ENCODE measurements around the gene CHPT1. TPM values are rescaled to one million over a fixed set of nuclear protein-coding genes. Genes with fewer than 3 reads are reported as not detected.
A peak's percentile ranks its signal among the peaks of the same experiment; 100 is the strongest.

Gene CHPT1
- total RNA-seq, 2 donors from 2014 or later, result 3.9 to 14.8 TPM

GRCh38 chr12:101764051-101764792, 66.8 kb downstream of the CHPT1 start:
- H3K9me3 Mint-ChIP-seq, result no peaks in the 10 kb centered on the region
- no peaks in the 10 kb centered on the region for H3K36me3 Mint-ChIP-seq
- H3K27ac Mint-ChIP-seq, result no peak overlapping the region
- ATAC-seq (no peak), DNase-seq (ENCODE audit: low spot score in 2 of 2) (no peak)

GRCh38 chr12:101767537-101767936, 70.1 kb downstream of the CHPT1 start:
- Mint-ChIP-seq H3K27ac (peak overlapping the region in 1 of 2 donors; percentile 25), H3K36me3 (peaks cover 0 to 6% of the 10 kb centered on the region in 2 donors), H3K9me3 (no peaks in the 10 kb centered on the region)
- ATAC-seq, result no peak
- no peak for DNase-seq (ENCODE audit: low spot score in 2 of 2)

- no peak overlapping the region for H3K27ac Mint-ChIP-seq
- no peak for DNase-seq (ENCODE audit: low spot score in 2 of 2)
- H3K36me3 Mint-ChIP-seq, result peaks cover 0 to 6% of the 10 kb centered on the region in 2 donors
- no peak for ATAC-seq
- H3K9me3 Mint-ChIP-seq, result no peaks in the 10 kb centered on the region
Observed at GRCh38 chr12:101768781-101769180, 71.3 kb downstream of the CHPT1 start.

- peaks cover 0 to 6% of the 10 kb centered on the region in 2 donors for H3K36me3 Mint-ChIP-seq
- H3K9me3 Mint-ChIP-seq, result no peaks in the 10 kb centered on the region
- ATAC-seq (no peak), DNase-seq (ENCODE audit: low spot score in 2 of 2) (no peak)
- peak overlapping the region in 1 of 2 donors; percentile 56 for H3K27ac Mint-ChIP-seq
Observed at GRCh38 chr12:101769865-101770264, 72.4 kb downstream of the CHPT1 start.

- no peak for DNase-seq (ENCODE audit: low spot score in 2 of 2)
- Mint-ChIP-seq H3K9me3 (no peaks in the 10 kb centered on the region), H3K27ac (peak overlapping the region in 1 of 2 donors; percentile 70), H3K36me3 (peaks cover 0 to 6% of the 10 kb centered on the region in 2 donors)
- ATAC-seq, result peak; percentile 29 to 81
Observed at GRCh38 chr12:101772012-101772775, 74.8 kb downstream of the CHPT1 start.

- ATAC-seq (peak; percentile 74 to 87), DNase-seq (ENCODE audit: low spot score in 2 of 2) (peak in 1 of 2 donors; percentile 69)
- H3K9me3 Mint-ChIP-seq, result no peaks in the 10 kb centered on the region
- H3K27ac Mint-ChIP-seq, result peak overlapping the region in 1 of 2 donors; percentile 45
- H3K36me3 Mint-ChIP-seq, result peaks cover 0 to 6% of the 10 kb centered on the region in 2 donors
Observed at GRCh38 chr12:101773650-101774162, 76.3 kb downstream of the CHPT1 start.

GRCh38 chr12:101775816-101776215, 78.4 kb downstream of the CHPT1 start:
- H3K27ac Mint-ChIP-seq, result no peak overlapping the region
- DNase-seq (ENCODE audit: low spot score in 2 of 2) (no peak), ATAC-seq (no peak)
- H3K36me3 Mint-ChIP-seq, result peaks cover 0 to 9% of the 10 kb centered on the region in 2 donors
- H3K9me3 Mint-ChIP-seq, result no peaks in the 10 kb centered on the region

- Mint-ChIP-seq H3K27ac (peak overlapping the region in 1 of 2 donors; percentile 4), H3K9me3 (no peaks in the 10 kb centered on the region), H3K36me3 (peaks cover 0 to 12% of the 10 kb centered on the region in 2 donors)
- DNase-seq (ENCODE audit: low spot score in 2 of 2), result no peak
- ATAC-seq, result no peak
Observed at GRCh38 chr12:101777485-101777884, 80.0 kb downstream of the CHPT1 start.

- Mint-ChIP-seq H3K27ac (no peak overlapping the region), H3K36me3 (peaks cover 0 to 12% of the 10 kb centered on the region in 2 donors), H3K9me3 (no peaks in the 10 kb centered on the region)
- DNase-seq (ENCODE audit: low spot score in 2 of 2) (no peak), ATAC-seq (no peak)
Observed at GRCh38 chr12:101777978-101778377, 80.5 kb downstream of the CHPT1 start.

Other genes with a start within 250 kb of the CHPT1 start
- gene SPIC, start 222.3 kb upstream of the CHPT1 start, total RNA-seq, result not detected
- gene MYBPC1, start 102.7 kb upstream of the CHPT1 start, total RNA-seq, result not detected
- under 1 TPM in 1 of 2 donors, not detected in 1; 0.21 TPM for gene SYCP3, start 41.8 kb downstream of the CHPT1 start, total RNA-seq
- gene GNPTAB, start 133.3 kb downstream of the CHPT1 start, total RNA-seq, result 10 to 100 TPM; 22.2 to 48.0 TPM
- gene DRAM1, start 179.9 kb downstream of the CHPT1 start, total RNA-seq, result 1 to 10 TPM; 5.1 to 5.6 TPM

All from activated naive CD4-positive, alpha-beta T cell treated with anti-CD3 and anti-CD28 coated beads, Interleukin-2, amount 50 U/mL, for 72 hours (primary cell).